GM19099 (cell line): ENCODE results near the gene OGFRL1.

ENCODE experiments used
- POLR2A ChIP-seq: IDR thresholded peaks from 3 replicates; pipeline ENCODE4 v1.6.1; 2011; ENCODE audit warnings: low read depth; ENCODE audit not compliant: insufficient read length; ENCODE audit errors: extremely low read depth

Gene OGFRL1

DNA sequence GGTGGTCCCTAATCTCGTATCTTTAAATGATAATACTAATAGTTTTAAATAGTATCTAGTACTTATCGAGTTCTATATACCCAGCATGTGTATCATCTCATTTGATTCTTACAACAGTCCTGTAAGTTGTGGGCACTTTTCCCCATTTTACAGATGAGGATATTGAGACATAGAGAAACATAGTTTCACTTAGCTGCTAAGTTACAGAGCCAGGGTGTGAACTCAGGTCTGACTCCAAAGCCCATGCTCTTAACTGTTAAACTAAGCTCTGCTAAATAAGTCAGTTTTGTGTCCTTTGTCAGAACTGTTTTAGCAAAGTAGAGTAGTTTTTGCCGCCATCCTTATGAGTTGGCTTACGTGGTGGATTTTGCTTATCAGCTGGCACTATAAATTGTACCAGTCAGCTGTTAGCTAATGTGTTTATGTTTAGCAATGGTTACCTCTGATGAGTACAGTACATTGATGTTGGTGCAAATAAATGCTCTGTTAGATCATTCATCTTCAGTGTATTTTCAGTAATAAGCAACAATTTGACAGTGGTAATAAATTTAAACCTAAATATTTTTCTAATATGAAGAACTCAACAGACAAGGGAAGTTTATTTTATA is 12.1 kb downstream of the OGFRL1 start:
- TF ChIP-seq POLR2A, result no peak

DNA sequence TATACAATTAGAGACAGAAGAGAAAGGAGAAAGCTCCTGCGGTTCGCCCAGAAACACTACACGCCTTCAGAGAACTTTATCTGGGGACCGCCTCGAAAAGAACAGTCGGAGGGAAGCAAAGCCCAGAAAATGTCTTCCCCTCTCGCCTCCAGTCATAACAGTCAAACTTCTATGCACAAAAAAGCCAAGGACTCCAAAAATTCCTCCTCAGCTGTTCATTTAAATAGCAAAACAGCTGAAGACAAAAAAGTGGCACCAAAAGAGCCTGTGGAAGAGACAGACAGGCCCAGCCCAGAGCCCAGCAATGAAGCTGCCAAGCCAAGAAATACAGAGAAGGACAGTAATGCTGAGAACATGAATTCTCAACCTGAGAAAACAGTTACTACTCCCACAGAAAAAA is 12.9 kb downstream of the OGFRL1 start:
- TF ChIP-seq POLR2A, result no peak

DNA sequence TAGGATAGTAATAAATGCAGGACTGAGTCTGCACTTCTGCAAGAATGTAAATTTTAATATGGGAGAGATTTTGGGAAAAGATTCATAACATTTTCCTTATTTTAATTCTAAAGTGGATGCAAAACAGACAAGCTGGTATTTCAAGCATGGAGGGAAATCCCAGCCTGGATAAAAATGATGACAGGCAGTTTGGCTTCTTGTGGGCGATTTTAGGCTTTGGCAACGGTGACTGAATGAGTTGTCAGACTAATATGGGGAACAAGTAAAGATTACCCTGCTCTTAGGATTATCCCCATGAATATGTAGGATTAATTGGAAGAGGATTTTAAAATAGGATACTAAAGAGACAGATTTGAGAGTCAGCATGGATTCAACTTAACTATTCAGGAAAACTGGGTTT is 21.0 kb downstream of the OGFRL1 start:
- no peak for TF ChIP-seq POLR2A

DNA sequence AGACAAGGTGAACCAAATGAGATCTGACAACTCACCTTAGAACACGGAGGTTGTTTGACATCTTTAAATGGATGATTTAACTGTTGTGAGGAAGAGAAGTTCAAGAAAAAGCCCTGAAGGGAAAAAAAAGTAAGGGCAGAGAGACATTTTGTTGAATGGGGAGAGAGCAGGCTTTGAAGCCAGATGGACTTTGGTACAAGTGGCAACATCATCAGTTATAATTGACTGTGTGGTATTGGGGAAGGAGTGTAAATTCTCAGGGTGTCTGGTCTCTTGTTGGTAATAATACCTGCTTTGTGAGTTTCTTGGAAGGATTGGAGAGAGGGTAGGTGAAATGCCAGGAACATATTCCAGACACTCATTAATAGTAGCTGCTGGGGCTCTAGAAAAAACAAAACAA is 21.6 kb downstream of the OGFRL1 start:
- TF ChIP-seq POLR2A, result no peak

DNA sequence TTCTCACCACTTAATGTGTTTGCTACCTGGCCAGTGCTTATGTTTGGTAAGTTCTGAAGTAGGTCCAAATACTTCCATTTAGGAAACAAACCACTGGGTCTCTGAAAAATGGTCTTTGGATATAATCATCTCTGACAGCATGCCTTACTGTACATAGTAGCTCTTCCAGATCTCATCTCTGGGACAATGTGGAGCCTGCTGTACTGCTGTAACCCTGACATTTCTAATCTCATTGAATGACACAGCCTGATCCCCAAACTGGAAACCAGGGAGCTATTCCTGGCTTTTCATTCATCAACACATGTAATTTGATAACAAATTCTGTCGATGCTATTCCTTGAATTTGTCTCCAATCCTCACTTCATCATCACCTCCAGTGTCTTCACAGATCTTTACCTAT is 23.5 kb downstream of the OGFRL1 start:
- no peak for TF ChIP-seq POLR2A

DNA sequence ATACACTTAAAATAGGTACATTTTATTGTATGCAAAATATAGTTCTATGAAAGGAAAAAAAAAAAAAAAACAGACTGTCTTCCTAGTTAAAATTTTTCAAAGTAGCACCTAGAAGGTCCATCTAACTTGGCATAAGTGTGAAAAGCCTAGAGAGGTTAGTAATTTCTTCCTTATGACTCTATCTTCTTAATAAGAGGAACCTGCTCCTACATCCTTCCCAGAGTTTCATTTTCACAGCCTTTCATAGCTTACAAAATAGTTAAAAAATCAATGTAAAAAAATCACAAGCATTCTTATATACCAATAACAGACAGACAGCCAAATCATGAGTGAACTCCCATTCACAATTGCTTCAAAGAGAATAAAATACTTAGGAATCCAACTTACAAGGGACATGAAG is 28.8 kb downstream of the OGFRL1 start:
- no peak for TF ChIP-seq POLR2A

DNA sequence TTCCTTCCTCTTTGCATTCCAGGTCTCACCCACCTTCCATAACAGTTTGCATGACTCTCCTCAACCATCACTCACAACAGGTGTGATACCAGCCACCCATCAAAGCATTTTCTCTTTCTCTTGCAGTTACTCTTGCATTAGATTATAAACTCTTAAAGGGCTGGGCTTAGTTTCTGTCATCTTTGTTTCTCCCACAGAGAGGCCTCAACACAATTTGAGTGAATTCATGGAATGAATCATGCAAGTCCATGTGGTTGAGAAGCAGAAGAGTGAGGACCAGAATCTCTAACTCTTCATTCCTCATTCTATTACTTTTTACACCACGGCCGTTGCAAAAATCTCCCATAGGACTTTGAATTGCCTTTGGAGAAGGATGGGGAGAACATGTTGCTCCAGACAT is 31.4 kb downstream of the OGFRL1 start:
- no peak for TF ChIP-seq POLR2A

DNA sequence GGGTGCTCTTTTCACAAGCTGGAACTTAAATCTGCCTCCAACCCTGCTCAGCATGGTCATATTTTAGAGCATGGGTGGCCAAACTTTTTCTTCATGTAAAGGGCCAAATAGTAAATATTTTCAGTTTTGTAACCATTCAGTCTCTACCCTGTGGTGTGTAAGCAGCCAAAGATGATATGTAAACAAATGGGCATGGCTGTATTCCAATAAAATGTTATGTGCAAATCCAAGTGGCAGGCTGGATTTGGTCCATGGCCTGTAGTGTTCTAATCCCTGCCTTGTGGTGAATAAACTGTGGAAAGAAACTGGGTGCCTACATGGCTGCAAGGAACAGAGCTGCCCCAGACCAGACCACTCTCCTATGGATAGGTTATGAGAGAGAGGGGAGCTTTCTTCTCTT is 32.7 kb downstream of the OGFRL1 start:
- TF ChIP-seq POLR2A, result no peak

DNA sequence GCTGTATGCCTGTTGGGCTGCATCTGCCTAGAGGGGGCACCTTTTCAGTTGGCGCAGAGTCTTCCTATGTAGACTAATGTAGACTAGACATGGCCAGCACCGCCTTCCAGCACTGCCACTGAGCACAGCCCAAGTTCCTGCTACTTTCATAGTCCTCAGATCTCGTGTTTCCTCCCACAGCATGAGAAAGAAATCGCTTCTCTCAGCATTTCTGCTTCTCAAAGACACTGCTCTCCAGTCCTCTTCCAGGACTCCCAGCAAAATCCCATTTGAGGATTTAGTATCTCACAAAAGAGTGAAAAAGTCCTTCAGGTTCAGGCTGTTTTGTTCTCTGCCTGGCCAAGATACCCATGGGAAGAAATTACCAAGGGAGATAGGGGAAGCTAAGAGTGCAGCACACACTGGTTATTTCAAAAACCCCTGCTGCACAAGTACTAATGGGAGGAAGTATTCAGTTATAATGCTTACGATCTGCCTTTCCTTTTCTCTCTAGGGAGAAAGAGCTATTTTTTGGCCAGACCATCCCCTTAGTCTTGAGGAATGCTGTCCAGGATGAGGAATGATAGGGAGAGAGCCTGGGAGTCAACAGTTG is 35.7 kb downstream of the OGFRL1 start:
- TF ChIP-seq POLR2A, result no peak

DNA sequence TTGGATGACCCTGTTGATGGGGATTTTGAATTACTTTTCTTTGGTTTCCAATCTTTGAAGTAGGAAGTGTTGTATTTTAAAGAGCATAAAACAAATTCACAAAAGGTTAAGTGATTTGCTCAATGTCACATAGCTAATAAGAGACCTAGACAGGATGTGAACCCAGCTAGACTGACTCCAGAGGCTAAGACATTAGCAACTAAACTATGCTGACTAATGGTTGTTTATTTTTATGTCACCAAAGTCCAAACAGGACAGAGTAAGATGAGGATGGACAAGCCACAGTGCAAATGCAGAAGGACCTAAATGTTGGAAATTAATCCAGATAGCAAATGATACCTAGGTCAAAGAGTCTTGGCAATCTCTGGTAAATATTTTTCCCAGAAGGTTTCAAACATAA is 38.0 kb downstream of the OGFRL1 start:
- TF ChIP-seq POLR2A, result no peak

DNA sequence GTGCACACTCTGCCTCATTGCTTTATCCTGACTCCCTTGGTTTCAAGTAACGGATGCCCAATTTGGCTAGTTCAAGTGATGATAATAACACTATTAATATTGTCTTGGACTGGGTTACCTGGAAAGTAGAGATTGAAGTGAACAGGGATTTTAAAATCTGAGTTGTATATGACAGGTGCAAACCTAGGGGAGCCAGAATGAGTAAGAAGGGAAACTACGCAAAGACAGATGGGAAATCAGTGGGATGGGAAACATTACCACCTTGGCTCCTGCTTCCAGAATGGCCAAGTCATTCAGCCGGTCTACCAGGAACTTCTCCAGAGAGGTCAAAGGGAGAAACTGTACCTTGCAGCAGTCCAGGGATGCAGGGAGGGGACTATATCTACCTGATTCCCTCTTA is 41.9 kb downstream of the OGFRL1 start:
- TF ChIP-seq POLR2A, result no peak

DNA sequence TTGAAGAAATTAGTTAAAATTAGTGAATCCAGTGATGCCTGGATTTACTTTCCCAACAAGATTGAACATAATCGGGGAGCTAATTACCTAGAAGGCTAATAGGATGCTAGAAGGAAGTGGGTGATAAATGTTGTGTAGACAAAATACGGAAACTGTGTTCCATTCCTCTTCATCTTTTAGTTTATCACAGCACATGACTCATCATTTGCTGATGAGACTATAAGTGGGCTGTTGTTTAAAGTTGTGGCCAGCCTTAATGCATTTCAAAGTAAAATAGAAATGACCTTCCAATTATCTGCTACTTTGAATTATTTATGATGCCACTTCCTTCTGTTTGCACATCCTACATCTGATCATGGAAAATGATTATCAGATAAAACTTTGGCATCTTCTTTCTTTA is 43.4 kb downstream of the OGFRL1 start:
- no peak for TF ChIP-seq POLR2A

DNA sequence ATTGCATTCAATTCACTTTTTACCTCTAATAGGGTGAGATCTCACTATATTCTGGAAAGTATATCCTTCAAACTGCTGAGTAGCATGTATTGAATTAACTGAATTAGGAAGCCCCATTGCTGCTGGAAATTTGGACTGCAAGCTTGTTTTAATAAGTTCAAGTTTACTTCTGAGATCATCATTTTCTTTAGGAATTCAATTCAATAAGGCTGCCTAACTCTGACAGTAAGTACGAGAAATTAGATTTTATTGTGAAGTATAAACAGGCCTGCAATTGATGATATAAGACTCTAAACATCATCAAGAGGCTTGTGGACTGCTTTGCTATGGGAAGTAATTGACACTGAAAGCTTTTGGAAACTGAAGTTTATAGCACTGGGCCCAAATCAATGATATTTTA is 44.4 kb downstream of the OGFRL1 start:
- TF ChIP-seq POLR2A, result no peak

DNA sequence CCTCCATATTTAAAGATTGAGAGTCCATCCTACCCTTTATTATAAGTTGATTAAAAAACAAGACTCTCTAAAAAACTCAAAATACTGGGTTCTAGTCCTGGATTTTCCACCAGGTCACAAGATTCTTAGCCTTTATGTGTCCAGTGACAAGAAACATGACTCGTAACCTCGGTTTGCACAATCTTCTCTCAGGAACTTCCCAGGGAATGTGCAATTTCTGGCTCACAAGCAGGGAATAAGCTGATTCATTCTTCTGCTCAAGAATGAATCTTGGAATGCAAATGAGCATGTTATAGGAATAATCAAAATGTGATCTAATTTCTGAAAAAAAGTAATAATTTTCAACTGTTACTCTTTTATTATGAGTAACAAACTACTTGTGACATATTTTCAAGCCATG is 45.1 kb downstream of the OGFRL1 start:
- TF ChIP-seq POLR2A, result no peak

DNA sequence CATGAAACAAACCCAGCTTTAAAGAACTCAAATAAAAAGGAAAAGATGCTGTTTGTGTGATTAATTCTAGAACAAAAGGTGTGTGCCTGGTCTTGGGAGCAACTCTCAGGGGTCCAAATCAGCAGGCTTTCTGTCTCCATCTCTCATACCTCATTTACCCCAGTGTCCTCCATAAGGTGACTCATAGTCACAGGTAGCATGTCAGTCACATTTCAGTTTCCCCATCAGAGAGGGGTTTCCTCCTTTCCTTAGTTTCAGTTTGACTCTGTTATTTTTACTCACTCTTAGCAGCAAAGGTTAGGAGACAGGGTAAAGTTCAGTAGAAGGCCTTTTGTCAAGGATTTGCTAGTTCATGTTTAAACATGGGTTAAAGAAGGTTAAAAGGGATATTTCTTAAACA is 46.2 kb downstream of the OGFRL1 start:
- no peak for TF ChIP-seq POLR2A

DNA sequence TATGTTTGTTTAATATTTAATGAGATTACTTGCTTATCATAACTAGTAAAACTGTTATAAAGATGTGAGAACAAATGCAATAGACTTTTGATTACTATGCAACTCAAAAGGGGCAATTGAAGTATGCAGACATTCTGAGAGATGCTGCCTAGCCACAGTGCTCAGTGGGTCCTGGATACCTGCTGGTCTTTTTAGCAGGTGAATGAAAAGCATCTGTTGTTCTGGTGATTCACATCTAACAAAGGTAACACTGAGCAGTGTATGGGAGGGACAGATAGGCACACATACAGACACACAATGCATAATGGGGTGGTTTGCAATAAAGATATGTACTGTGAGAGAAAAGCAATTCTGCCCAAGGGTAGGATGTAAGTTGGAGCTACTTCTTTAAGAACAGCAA is 46.9 kb downstream of the OGFRL1 start:
- no peak for TF ChIP-seq POLR2A

DNA sequence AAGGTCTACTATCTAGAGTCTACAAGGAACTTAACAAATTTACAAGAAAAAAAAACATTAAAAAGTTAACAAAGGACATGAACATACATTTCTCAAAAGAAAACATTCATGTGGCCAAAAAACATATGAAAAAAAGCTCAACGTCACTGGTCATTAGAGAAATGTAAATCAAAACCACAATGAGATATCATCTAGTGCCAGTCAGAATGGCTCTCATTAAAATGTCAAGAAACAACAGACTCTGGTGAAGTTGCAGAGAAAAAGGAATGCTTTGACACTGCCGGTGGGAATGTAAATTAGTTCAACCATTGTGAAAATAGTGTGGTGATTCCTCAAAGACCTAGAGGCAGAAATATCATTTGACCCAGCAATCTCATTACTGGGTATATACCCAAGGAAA is 48.3 kb downstream of the OGFRL1 start:
- TF ChIP-seq POLR2A, result no peak
